OCI-LY3 (cell line): ENCODE measurements around the gene PDPN.

Experiments used
- CTCF ChIP-seq: fragments of 200-600, 300-600 bp; sonication (generic); IDR thresholded peaks from 2 replicates; pipeline ENCODE4 v1.5.1; 2014; ENCODE audit warnings: antibody characterized with exemption, low read length, low read depth
- EZH2phosphoT487 ChIP-seq: fragments of 200-600 bp; shearing (Covaris generic); IDR thresholded peaks from 2 replicates; pipeline ENCODE4 v1.6.1; 2018; ENCODE audit warnings: antibody characterized with exemption, mixed run types, low read depth

- TF ChIP-seq CTCF (no peak), EZH2phosphoT487 (no peak)
These were observed 33.5 kb downstream of the PDPN start for GRCh38 chr1:13617108-13617507.
